GM19025 (cell line): ENCODE results near the gene RIN1.
"Not testable (repeated sequence)": the region's sequence is repeated elsewhere in the genome, so short reads cannot be mapped to it uniquely, and the experiment has no call there.

ENCODE experiments used
- ATAC-seq: cut with Tn5 transposase; IDR thresholded peaks from one replicate; pipeline ENCODE4 v1.9.1; 2021; ENCODE audit warnings: mild to moderate bottlenecking, low read depth, moderate library complexity; ENCODE audit not compliant: unreplicated experiment

Gene RIN1

GRCh38 chr11:66322732-66323427 lies 13.4 kb downstream of the RIN1 start:
- no peak for ATAC-seq

- ATAC-seq = no peak
These were observed 14.6 kb downstream of the RIN1 start for GRCh38 chr11:66321606-66322005.

- ATAC-seq = not testable (repeated sequence)
These were observed 15.5 kb downstream of the RIN1 start for GRCh38 chr11:66320748-66321147.

GRCh38 chr11:66320289-66320688 lies 15.9 kb downstream of the RIN1 start:
- not testable (repeated sequence) for ATAC-seq

GRCh38 chr11:66318600-66318970 lies 17.6 kb downstream of the RIN1 start:
- no peak for ATAC-seq

- no peak for ATAC-seq
These were observed 18.3 kb downstream of the RIN1 start for GRCh38 chr11:66317723-66318599.

- ATAC-seq = no peak
These were observed 18.9 kb downstream of the RIN1 start for GRCh38 chr11:66317322-66317722.

- no peak for ATAC-seq
These were observed 19.4 kb downstream of the RIN1 start, which contains the start of gene CD248 for GRCh38 chr11:66316849-66317251. Gene CD248 (minus strand): TSS chr11:66317044. CDS start chr11:66317027, 17 bp downstream.

- no peak for ATAC-seq
These were observed 20.1 kb downstream of the RIN1 start for GRCh38 chr11:66315921-66316811.

- ATAC-seq = no peak
These were observed 20.7 kb downstream of the RIN1 start for GRCh38 chr11:66315498-66315885.

- no peak for ATAC-seq
These were observed 21.4 kb downstream of the RIN1 start for GRCh38 chr11:66314561-66315497.

GRCh38 chr11:66314186-66314501 lies 22.1 kb downstream of the RIN1 start:
- ATAC-seq = no peak

GRCh38 chr11:66313321-66314185 lies 22.7 kb downstream of the RIN1 start:
- ATAC-seq = no peak

GRCh38 chr11:66312549-66313320 lies 23.5 kb downstream of the RIN1 start:
- peak; percentile 47 for ATAC-seq

GRCh38 chr11:66311965-66312548 lies 24.2 kb downstream of the RIN1 start:
- peak; percentile 75 for ATAC-seq

- ATAC-seq = no peak
These were observed 24.7 kb downstream of the RIN1 start for GRCh38 chr11:66311470-66311964.

- not testable (repeated sequence) for ATAC-seq
These were observed 25.3 kb downstream of the RIN1 start for GRCh38 chr11:66310803-66311440.
